ENCODE measurements around the gene NR2F1. TPM values are rescaled to one million over a fixed set of nuclear protein-coding genes. Genes with fewer than 3 reads are reported as not detected.
A peak's percentile ranks its signal among the peaks of the same experiment; 100 is the strongest.

Gene NR2F1
- total and polyA plus RNA-seq, 10 donors, result 2.0 to 28.8 (median 11.7) TPM

DNA sequence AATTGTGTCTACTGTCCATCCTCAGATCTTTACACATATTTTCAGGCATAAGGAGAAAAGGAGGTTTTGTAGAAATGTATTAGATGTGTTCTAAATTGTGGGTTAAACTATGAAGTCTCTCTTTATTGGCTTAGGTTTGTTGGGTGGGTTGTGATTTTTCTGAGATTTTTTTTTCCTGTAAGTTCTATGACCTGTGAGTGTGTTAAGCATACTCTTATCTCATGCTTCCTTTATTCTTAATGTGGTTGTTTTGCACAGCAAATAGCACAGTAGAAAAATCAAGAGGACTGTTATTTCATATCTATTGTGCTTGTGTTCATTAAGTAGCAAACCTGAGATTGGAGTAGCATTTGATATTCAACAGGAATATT is 23.3 kb downstream of the NR2F1 start:
- DNase-seq, result no peak
- peaks cover 0 to 14% (median 0%) of the 10 kb centered on the region in 8 donors for H3K9me3 ChIP-seq
- TF ChIP-seq POLR2A (IDR thresholded peaks at IDR 0.05) (no peak), POLR2AphosphoS5 (IDR thresholded peaks at IDR 0.05) (no peak)
- TF ChIP-seq, protein P1, sequence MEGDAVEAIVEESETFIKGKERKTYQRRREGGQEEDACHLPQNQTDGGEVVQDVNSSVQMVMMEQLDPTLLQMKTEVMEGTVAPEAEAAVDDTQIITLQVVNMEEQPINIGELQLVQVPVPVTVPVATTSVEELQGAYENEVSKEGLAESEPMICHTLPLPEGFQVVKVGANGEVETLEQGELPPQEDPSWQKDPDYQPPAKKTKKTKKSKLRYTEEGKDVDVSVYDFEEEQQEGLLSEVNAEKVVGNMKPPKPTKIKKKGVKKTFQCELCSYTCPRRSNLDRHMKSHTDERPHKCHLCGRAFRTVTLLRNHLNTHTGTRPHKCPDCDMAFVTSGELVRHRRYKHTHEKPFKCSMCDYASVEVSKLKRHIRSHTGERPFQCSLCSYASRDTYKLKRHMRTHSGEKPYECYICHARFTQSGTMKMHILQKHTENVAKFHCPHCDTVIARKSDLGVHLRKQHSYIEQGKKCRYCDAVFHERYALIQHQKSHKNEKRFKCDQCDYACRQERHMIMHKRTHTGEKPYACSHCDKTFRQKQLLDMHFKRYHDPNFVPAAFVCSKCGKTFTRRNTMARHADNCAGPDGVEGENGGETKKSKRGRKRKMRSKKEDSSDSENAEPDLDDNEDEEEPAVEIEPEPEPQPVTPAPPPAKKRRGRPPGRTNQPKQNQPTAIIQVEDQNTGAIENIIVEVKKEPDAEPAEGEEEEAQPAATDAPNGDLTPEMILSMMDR (IDR thresholded peaks at IDR 0.05 in 8 of 11, conservative IDR thresholded peaks at IDR 0.05 in 3 of 11), result no peak
- no peak overlapping the region for H3K4me3 ChIP-seq
- intact Hi-C loops (cut with DNase I; ENCODE audit: low total_unique reads), result loop anchor here (10.0 kb wide), 1 partner anchor 198 kb away; no protein-coding TSS in a partner anchor
- no peaks in the 10 kb centered on the region for H3K36me3 ChIP-seq
- H3K27me3 ChIP-seq (replicated peaks in 1 of 7), result peaks cover 10 to 100% (median 92%) of the 10 kb centered on the region in 7 donors
- H3K27ac ChIP-seq, result no peak overlapping the region
- peaks cover 5 to 32% (median 17%) of the 10 kb centered on the region in 6 donors for H3K4me1 ChIP-seq

DNA sequence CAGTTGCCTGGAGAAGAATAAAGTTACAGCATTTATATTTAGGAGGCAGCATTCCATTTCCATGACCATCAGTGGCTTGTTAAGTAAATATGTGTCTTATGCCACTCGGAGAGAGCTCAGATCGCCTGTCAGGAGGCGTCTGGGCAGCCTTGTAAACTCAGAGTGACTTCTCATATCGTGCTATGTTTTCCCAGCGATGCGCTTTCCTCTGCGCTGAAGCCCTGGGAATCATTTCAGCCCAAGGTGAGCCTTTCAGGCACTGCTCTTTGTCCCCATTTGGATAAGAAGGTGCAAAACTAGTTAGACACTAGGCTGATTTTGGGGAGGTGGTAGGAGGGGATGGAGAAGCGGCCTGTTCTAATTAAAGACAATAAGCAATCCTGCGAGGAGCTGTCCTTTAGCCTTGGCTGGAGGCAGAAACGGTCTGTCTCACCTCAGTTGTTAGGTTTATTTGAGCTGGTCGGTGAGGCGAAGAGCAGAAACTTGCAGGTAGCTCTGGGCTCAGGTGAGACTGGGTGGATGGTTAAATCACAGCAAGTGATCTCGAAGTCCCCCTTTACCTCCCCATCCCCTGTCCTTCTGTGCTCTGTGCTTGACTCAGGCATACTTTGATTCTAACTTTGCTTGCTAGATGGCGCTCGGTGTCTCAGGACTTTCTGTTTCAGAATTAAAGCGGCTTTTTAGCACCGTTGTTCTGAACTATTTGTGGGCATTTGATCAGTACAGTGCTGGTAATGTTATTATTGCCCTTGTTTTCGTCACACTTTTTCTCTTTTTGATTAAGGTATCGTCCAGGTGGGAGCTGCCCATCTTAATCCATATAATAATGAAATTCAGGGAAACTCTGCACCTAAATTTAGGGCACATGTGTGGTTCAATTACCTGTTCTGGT is 24.6 kb downstream of the NR2F1 start:
- Histone ChIP-seq H3K27ac (no peak overlapping the region), H3K9me3 (peaks cover 0 to 9% (median 0%) of the 10 kb centered on the region in 8 donors), H3K36me3 (no peaks in the 10 kb centered on the region), H3K4me3 (peak overlapping the region in 2 of 8 donors; percentile 2 to 41), H3K4me1 (peaks cover 5 to 37% (median 25%) of the 10 kb centered on the region in 6 donors), H3K27me3 (replicated peaks in 1 of 7) (peaks cover 10 to 100% (median 92%) of the 10 kb centered on the region in 7 donors)
- TF ChIP-seq, protein P1 (IDR thresholded peaks at IDR 0.05 in 8 of 11, conservative IDR thresholded peaks at IDR 0.05 in 3 of 11), result peak in 4 of 11 experiments; percentile 22 to 32 (median 32)
- no peak for TF ChIP-seq POLR2AphosphoS5 (IDR thresholded peaks at IDR 0.05)
- no peak for DNase-seq
- WGBS, 5 donors, result 5 to 8% (median 7%) methylated on average over 19 of the region's 19 CpGs
- intact Hi-C loops (cut with DNase I; ENCODE audit: low total_unique reads), result loop anchor here (10.0 kb wide), 1 partner anchor 197 kb away; no protein-coding TSS in a partner anchor

DNA sequence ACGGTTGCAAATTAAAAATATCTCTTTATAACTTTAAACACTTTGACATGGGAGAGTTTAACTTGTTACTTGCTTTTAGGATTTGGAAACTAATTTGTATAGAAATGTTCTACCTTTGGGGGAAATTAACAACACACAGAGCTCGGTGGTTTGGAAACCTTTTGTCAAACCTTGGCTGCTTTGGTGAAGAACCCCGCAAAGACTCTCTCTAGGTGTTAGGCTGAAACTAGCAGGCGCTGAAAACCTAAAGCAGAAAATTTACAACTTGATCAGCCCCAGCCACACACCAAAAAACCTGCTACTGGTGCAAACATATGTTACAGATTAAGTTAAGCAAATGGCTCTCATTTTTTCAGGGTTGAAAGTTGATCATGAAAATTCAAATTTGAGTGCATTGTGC is 25.8 kb downstream of the NR2F1 start:
- TF ChIP-seq POLR2AphosphoS5 (IDR thresholded peaks at IDR 0.05) (no peak), POLR2A (IDR thresholded peaks at IDR 0.05) (no peak)
- TF ChIP-seq, protein P1 (IDR thresholded peaks at IDR 0.05 in 8 of 11, conservative IDR thresholded peaks at IDR 0.05 in 3 of 11), result no peak
- no peak overlapping the region for H3K27ac ChIP-seq
- peaks cover 0 to 8% (median 0%) of the 10 kb centered on the region in 8 donors for H3K9me3 ChIP-seq
- peaks cover 10 to 100% (median 92%) of the 10 kb centered on the region in 7 donors for H3K27me3 ChIP-seq (replicated peaks in 1 of 7)
- no peak for DNase-seq
- no peaks in the 10 kb centered on the region for H3K36me3 ChIP-seq
- H3K4me1 ChIP-seq, result peaks cover 5 to 39% (median 27%) of the 10 kb centered on the region in 6 donors
- intact Hi-C loops (cut with DNase I; ENCODE audit: low total_unique reads), result loop anchor here (10.0 kb wide), 1 partner anchor 196 kb away; no protein-coding TSS in a partner anchor
- 9 to 31% (median 14%) methylated on average over 4 of the region's 4 CpGs for WGBS, 5 donors
- no peak overlapping the region for H3K4me3 ChIP-seq

DNA sequence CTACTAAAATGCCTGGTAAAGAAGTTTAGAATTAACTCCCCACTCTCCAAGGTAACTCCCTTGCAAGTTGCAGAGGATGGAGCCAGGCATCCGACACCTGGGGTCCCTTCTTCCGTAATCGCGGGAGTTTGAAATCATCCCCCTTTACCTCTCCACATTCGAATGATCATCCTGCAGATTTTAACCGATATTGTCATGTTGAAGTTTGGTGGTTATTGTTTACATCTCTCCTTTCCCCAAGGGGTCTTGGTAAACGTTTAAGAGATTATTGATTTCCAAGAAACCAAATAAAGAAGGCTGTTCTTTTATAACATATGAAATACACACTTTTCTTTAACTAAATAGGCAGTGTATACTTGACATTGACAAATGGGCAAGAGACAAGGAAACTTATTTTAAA is 26.7 kb downstream of the NR2F1 start:
- no peaks in the 10 kb centered on the region for H3K36me3 ChIP-seq
- intact Hi-C loops (cut with DNase I; ENCODE audit: low total_unique reads), result loop anchor here (10.0 kb wide), 1 partner anchor 195 kb away; no protein-coding TSS in a partner anchor
- no peak overlapping the region for H3K4me3 ChIP-seq
- H3K27me3 ChIP-seq (replicated peaks in 1 of 7), result peaks cover 10 to 100% (median 87%) of the 10 kb centered on the region in 7 donors
- peaks cover 0 to 8% (median 0%) of the 10 kb centered on the region in 8 donors for H3K9me3 ChIP-seq
- H3K27ac ChIP-seq, result no peak overlapping the region
- H3K4me1 ChIP-seq, result peaks cover 5 to 30% (median 23%) of the 10 kb centered on the region in 6 donors
- 8 to 19% (median 11%) methylated on average over 7 of the region's 7 CpGs for WGBS, 5 donors
- DNase-seq, result no peak
- TF ChIP-seq POLR2AphosphoS5 (IDR thresholded peaks at IDR 0.05) (no peak), POLR2A (IDR thresholded peaks at IDR 0.05) (no peak)
- TF ChIP-seq, protein P1 (IDR thresholded peaks at IDR 0.05 in 8 of 11, conservative IDR thresholded peaks at IDR 0.05 in 3 of 11), result no peak
